HEK293 (cell line): ENCODE data around the gene CDC14A.

Source experiments
- BCL11B ChIP-seq: fragments of 450-650 bp; formaldehyde crosslinking; IDR thresholded peaks from 2 replicates; pipeline ENCODE4 v1.5.1; 2016; ENCODE audit warnings: low read depth, missing biosample characterization, missing genetic modification characterization
- HOXC10 ChIP-seq: sonication (generic); formaldehyde crosslinking; IDR thresholded peaks from 2 replicates; pipeline ENCODE4 v1.8.1; 2023; ENCODE audit warnings: mild to moderate bottlenecking, missing genetic modification reagents
- KLF10 ChIP-seq: fragments of 450-650 bp; IDR thresholded peaks from 2 replicates; pipeline ENCODE4 v1.5.1; 2018; ENCODE audit warnings: missing biosample characterization, mild to moderate bottlenecking, missing genetic modification characterization
- MZF1 ChIP-seq: fragments of 450-650 bp; formaldehyde crosslinking; IDR thresholded peaks from 2 replicates; pipeline ENCODE4 v1.5.1; 2017; ENCODE audit warnings: missing biosample characterization, missing genetic modification characterization, borderline replicate concordance
- PATZ1 ChIP-seq: fragments of 450-650 bp; formaldehyde crosslinking; IDR thresholded peaks from 2 replicates; pipeline ENCODE4 v1.5.1; 2016; ENCODE audit warnings: missing biosample characterization, missing genetic modification characterization
- PRDM1 ChIP-seq: fragments of 450-650 bp; formaldehyde crosslinking; IDR thresholded peaks from 2 replicates; pipeline ENCODE4; 2016; ENCODE audit warnings: missing biosample characterization, missing genetic modification characterization
- SP3 ChIP-seq: fragments of 450-650 bp; formaldehyde crosslinking; IDR thresholded peaks from 2 replicates; pipeline ENCODE4 v1.5.1; 2016; ENCODE audit warnings: missing biosample characterization, missing genetic modification characterization
- SP7 ChIP-seq: fragments of 450-650 bp; formaldehyde crosslinking; IDR thresholded peaks from 2 replicates; pipeline ENCODE4 v1.5.1; 2016; ENCODE audit warnings: missing biosample characterization, missing genetic modification characterization
- ZBTB17 ChIP-seq: fragments of 450-650 bp; formaldehyde crosslinking; IDR thresholded peaks from 2 replicates; pipeline ENCODE4 v1.5.1; 2016; ENCODE audit warnings: missing biosample characterization, missing genetic modification characterization
- ZBTB48 ChIP-seq: fragments of 450-650 bp; formaldehyde crosslinking; IDR thresholded peaks from 2 replicates; pipeline ENCODE4 v1.5.1; 2016; ENCODE audit warnings: missing biosample characterization, missing genetic modification characterization
- ZBTB6 ChIP-seq: fragments of 450-650 bp; formaldehyde crosslinking; IDR thresholded peaks from 2 replicates; pipeline ENCODE4 v1.5.1; 2017; ENCODE audit warnings: missing biosample characterization, missing genetic modification characterization
- ZBTB7A ChIP-seq: fragments of 450-650 bp; formaldehyde crosslinking; IDR thresholded peaks from 2 replicates; pipeline ENCODE4 v1.5.1; 2016; ENCODE audit warnings: low read depth, missing biosample characterization, missing genetic modification characterization
- ZEB2 ChIP-seq: fragments of 450-650 bp; formaldehyde crosslinking; IDR thresholded peaks from 2 replicates; pipeline ENCODE4 v1.5.1; 2016; ENCODE audit warnings: missing biosample characterization, missing genetic modification characterization
- ZFP41 ChIP-seq: fragments of 450-650 bp; formaldehyde crosslinking; IDR thresholded peaks from 2 replicates; pipeline ENCODE4 v1.5.1; 2016; ENCODE audit warnings: missing biosample characterization, missing genetic modification characterization, borderline replicate concordance
- ZNF138 ChIP-seq: fragments of 450-650 bp; formaldehyde crosslinking; IDR thresholded peaks from 2 replicates; pipeline ENCODE4 v1.5.1; 2016; ENCODE audit warnings: missing biosample characterization, missing genetic modification characterization, borderline replicate concordance
- ZNF157 ChIP-seq: fragments of 450-650 bp; formaldehyde crosslinking; IDR thresholded peaks from 2 replicates; pipeline ENCODE4 v1.5.1; 2016; ENCODE audit warnings: missing biosample characterization, missing genetic modification characterization
- ZNF174 ChIP-seq: fragments of 450-650 bp; formaldehyde crosslinking; IDR thresholded peaks from 2 replicates; pipeline ENCODE4 v1.5.0; 2017; ENCODE audit warnings: missing biosample characterization, mild to moderate bottlenecking, missing genetic modification characterization
- ZNF18 ChIP-seq: fragments of 450-650 bp; formaldehyde crosslinking; IDR thresholded peaks from 2 replicates; pipeline ENCODE4 v1.5.1; 2016; ENCODE audit warnings: missing biosample characterization, missing genetic modification characterization
- ZNF184 ChIP-seq: fragments of 450-650 bp; IDR thresholded peaks from 2 replicates; pipeline ENCODE4 v1.5.1; 2018; ENCODE audit warnings: missing biosample characterization, mild to moderate bottlenecking, missing genetic modification characterization
- ZNF354C ChIP-seq: fragments of 450-650 bp; formaldehyde crosslinking; IDR thresholded peaks from 2 replicates; pipeline ENCODE4 v1.5.1; 2016; ENCODE audit warnings: missing biosample characterization, missing genetic modification characterization, low read depth, borderline replicate concordance
- ZNF423 ChIP-seq: fragments of 450-650 bp; formaldehyde crosslinking; IDR thresholded peaks from 2 replicates; pipeline ENCODE4 v1.5.1; 2016; ENCODE audit warnings: missing biosample characterization, missing genetic modification characterization
- ZNF561 ChIP-seq: fragments of 450-650 bp; IDR thresholded peaks from 2 replicates; pipeline ENCODE4 v1.5.1; 2018; ENCODE audit warnings: missing biosample characterization, missing genetic modification characterization, borderline replicate concordance
- ZNF629 ChIP-seq: fragments of 450-650 bp; formaldehyde crosslinking; IDR thresholded peaks from 2 replicates; pipeline ENCODE4 v1.5.1; 2017; ENCODE audit warnings: missing biosample characterization, missing genetic modification characterization

Gene CDC14A

GRCh38 chr1:100351095-100351887 is 1.0 kb upstream of the CDC14A start (continued):
- TF ChIP-seq KLF10 (tag by site-specific recombination) (peak; percentile 51; the same call in 1 of the 2 replicates), ZNF561 (tag by site-specific recombination) (0 out of 2 replicates have a peak, but pooled peaks have one; percentile 23), ZBTB17 (tag by site-specific recombination) (peak; percentile 90), ZNF157 (tag by site-specific recombination) (no peak), ZNF629 (tag by site-specific recombination) (peak; percentile 33), MZF1 (peak; percentile 45; the same call in 1 of the 2 replicates), ZBTB6 (tag by site-specific recombination) (peak; percentile 68), ZBTB7A (tag by site-specific recombination) (no peak), SP3 (peak; percentile 43; the same call in 1 of the 2 replicates), ZNF354C (no peak), ZNF138 (tag by site-specific recombination) (no peak), ZEB2 (tag by site-specific recombination) (peak; percentile 70; the same call in 1 of the 2 replicates), PATZ1 (tag by site-specific recombination) (no peak), HOXC10 (CRISPR knock-in tag) (no peak), SP7 (tag by site-specific recombination) (peak; percentile 35; the same call in 1 of the 2 replicates), ZNF423 (tag by site-specific recombination) (0 out of 2 replicates have a peak, but pooled peaks have one; percentile 8), BCL11B (tag by site-specific recombination) (no peak), PRDM1 (tag by site-specific recombination) (peak; percentile 77; the same call in 1 of the 2 replicates), ZBTB48 (tag by site-specific recombination) (peak; percentile 56; the same call in 1 of the 2 replicates), ZNF174 (tag by site-specific recombination) (no peak), ZNF18 (tag by site-specific recombination) (no peak), ZFP41 (tag by site-specific recombination) (no peak), ZNF184 (tag by site-specific recombination) (no peak)
